ENCODE measurements around the gene GBP2.

GBP2 gene

GRCh38 chr1:89171067-89171438 is 45.1 kb upstream of the GBP2 start:
- no peak overlapping the region for H3K4me2 ChIP-seq (ENCODE audit: low read depth, low read length, poor library complexity, severe bottlenecking)
- H3F3A ChIP-seq (ENCODE audit: insufficient read depth): no peaks in the 10 kb centered on the region
- TF ChIP-seq EZH2phosphoT487 (conservative IDR thresholded peaks at IDR 0.05; ENCODE audit: low read length): no peak
- TF ChIP-seq, protein P1, sequence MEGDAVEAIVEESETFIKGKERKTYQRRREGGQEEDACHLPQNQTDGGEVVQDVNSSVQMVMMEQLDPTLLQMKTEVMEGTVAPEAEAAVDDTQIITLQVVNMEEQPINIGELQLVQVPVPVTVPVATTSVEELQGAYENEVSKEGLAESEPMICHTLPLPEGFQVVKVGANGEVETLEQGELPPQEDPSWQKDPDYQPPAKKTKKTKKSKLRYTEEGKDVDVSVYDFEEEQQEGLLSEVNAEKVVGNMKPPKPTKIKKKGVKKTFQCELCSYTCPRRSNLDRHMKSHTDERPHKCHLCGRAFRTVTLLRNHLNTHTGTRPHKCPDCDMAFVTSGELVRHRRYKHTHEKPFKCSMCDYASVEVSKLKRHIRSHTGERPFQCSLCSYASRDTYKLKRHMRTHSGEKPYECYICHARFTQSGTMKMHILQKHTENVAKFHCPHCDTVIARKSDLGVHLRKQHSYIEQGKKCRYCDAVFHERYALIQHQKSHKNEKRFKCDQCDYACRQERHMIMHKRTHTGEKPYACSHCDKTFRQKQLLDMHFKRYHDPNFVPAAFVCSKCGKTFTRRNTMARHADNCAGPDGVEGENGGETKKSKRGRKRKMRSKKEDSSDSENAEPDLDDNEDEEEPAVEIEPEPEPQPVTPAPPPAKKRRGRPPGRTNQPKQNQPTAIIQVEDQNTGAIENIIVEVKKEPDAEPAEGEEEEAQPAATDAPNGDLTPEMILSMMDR (IDR thresholded peaks at IDR 0.05; ENCODE audit: insufficient read depth, low read length, poor library complexity, severe bottlenecking): no peak

GRCh38 chr1:89170170-89171066 is 44.5 kb upstream of the GBP2 start:
- H3K79me2 ChIP-seq (ENCODE audit: insufficient read depth, low read length): no peaks in the 10 kb centered on the region
- no peak overlapping the region for H3K4me2 ChIP-seq (ENCODE audit: low read depth, low read length, poor library complexity, severe bottlenecking)
- no peak overlapping the region for H3K4me3 ChIP-seq (ENCODE audit: insufficient read depth, low read length, poor library complexity, severe bottlenecking)
- H3K27me3 ChIP-seq (ENCODE audit: low read length): no peaks in the 10 kb centered on the region
- no peaks in the 10 kb centered on the region for H4K20me1 ChIP-seq (ENCODE audit: low read depth, low read length)
- H3K9ac ChIP-seq (ENCODE audit: low read length): no peak overlapping the region
- TF ChIP-seq EZH2phosphoT487 (conservative IDR thresholded peaks at IDR 0.05; ENCODE audit: low read length): no peak
- TF ChIP-seq, protein P1 (IDR thresholded peaks at IDR 0.05; ENCODE audit: insufficient read depth, low read length, poor library complexity, severe bottlenecking): no peak
- H3K27ac ChIP-seq (ENCODE audit: low read depth, low read length): no peak overlapping the region
- H2AFZ ChIP-seq (ENCODE audit: low read depth, low read length, severe bottlenecking): no peak overlapping the region
- no peaks in the 10 kb centered on the region for H3K9me2 ChIP-seq (replicated peaks; ENCODE audit: insufficient read depth, low read length)
- no peaks in the 10 kb centered on the region for H3F3A ChIP-seq (ENCODE audit: insufficient read depth)
- H3K36me3 ChIP-seq (ENCODE audit: low read length): no peaks in the 10 kb centered on the region
- H3K9me3 ChIP-seq (ENCODE audit: insufficient read depth, low read length): no peaks in the 10 kb centered on the region

More at GRCh38 chr1:89171067-89171438, 45.1 kb upstream of the GBP2 start:
- Histone ChIP-seq H3K9me2 (replicated peaks; ENCODE audit: insufficient read depth, low read length) (no peaks in the 10 kb centered on the region), H3K27me3 (ENCODE audit: low read length) (no peaks in the 10 kb centered on the region), H3K27ac (ENCODE audit: low read depth, low read length) (no peak overlapping the region), H2AFZ (ENCODE audit: low read depth, low read length, severe bottlenecking) (no peak overlapping the region), H4K20me1 (ENCODE audit: low read depth, low read length) (no peaks in the 10 kb centered on the region), H3K9ac (ENCODE audit: low read length) (no peak overlapping the region), H3K4me3 (ENCODE audit: insufficient read depth, low read length, poor library complexity, severe bottlenecking) (no peak overlapping the region), H3K79me2 (ENCODE audit: insufficient read depth, low read length) (no peaks in the 10 kb centered on the region), H3K9me3 (ENCODE audit: insufficient read depth, low read length) (no peaks in the 10 kb centered on the region), H3K36me3 (ENCODE audit: low read length) (no peaks in the 10 kb centered on the region)

- no peak overlapping the region for H3K4me2 ChIP-seq (ENCODE audit: low read depth, low read length, poor library complexity, severe bottlenecking)
- no peaks in the 10 kb centered on the region for H3F3A ChIP-seq (ENCODE audit: insufficient read depth)
- no peaks in the 10 kb centered on the region for H3K36me3 ChIP-seq (ENCODE audit: low read length)
- no peaks in the 10 kb centered on the region for H3K9me3 ChIP-seq (ENCODE audit: insufficient read depth, low read length)
- no peaks in the 10 kb centered on the region for H3K27me3 ChIP-seq (ENCODE audit: low read length)
- no peaks in the 10 kb centered on the region for H4K20me1 ChIP-seq (ENCODE audit: low read depth, low read length)
- no peaks in the 10 kb centered on the region for H3K79me2 ChIP-seq (ENCODE audit: insufficient read depth, low read length)
- TF ChIP-seq EZH2phosphoT487 (conservative IDR thresholded peaks at IDR 0.05; ENCODE audit: low read length): no peak
- TF ChIP-seq, protein P1 (IDR thresholded peaks at IDR 0.05; ENCODE audit: insufficient read depth, low read length, poor library complexity, severe bottlenecking): no peak
- no peak overlapping the region for H3K4me3 ChIP-seq (ENCODE audit: insufficient read depth, low read length, poor library complexity, severe bottlenecking)
- no peak overlapping the region for H2AFZ ChIP-seq (ENCODE audit: low read depth, low read length, severe bottlenecking)
- no peak overlapping the region for H3K9ac ChIP-seq (ENCODE audit: low read length)
- H3K9me2 ChIP-seq (replicated peaks; ENCODE audit: insufficient read depth, low read length): no peaks in the 10 kb centered on the region
- H3K27ac ChIP-seq (ENCODE audit: low read depth, low read length): no peak overlapping the region
Observed at GRCh38 chr1:89169166-89169565, 43.3 kb upstream of the GBP2 start.

All from SU-DHL-6 (cell line).